GM21515 (cell line): ENCODE results near the gene PIBF1.
"Not testable (repeated sequence)": the region's sequence is repeated elsewhere in the genome, so short reads cannot be mapped to it uniquely, and the experiment has no call there.

ENCODE experiments used
- ATAC-seq: cut with Tn5 transposase; IDR thresholded peaks from one replicate; pipeline ENCODE4 v1.9.1; 2021; ENCODE audit not compliant: unreplicated experiment

PIBF1 gene

GRCh38 chr13:73000027-73000674 is 218.2 kb downstream of the PIBF1 start:
- ATAC-seq, result peak; percentile 69

GRCh38 chr13:73001971-73002370 is 220.0 kb downstream of the PIBF1 start:
- ATAC-seq, result no peak

- ATAC-seq, result no peak
Measured at GRCh38 chr13:73011751-73012150, 229.8 kb downstream of the PIBF1 start.

- no peak for ATAC-seq
Measured at GRCh38 chr13:73015805-73016204, 233.9 kb downstream of the PIBF1 start.

- ATAC-seq, result no peak
Measured at GRCh38 chr13:73018336-73018735, 236.4 kb downstream of the PIBF1 start.

- ATAC-seq, result no peak
Measured at GRCh38 chr13:73025217-73026012, 243.5 kb downstream of the PIBF1 start.

GRCh38 chr13:73034901-73035300 is 253.0 kb downstream of the PIBF1 start:
- no peak for ATAC-seq

- ATAC-seq, result no peak
Measured at GRCh38 chr13:73035660-73036059, 253.7 kb downstream of the PIBF1 start.

GRCh38 chr13:73036566-73036965 is 254.6 kb downstream of the PIBF1 start:
- ATAC-seq, result no peak

GRCh38 chr13:73038064-73038463 is 256.1 kb downstream of the PIBF1 start:
- ATAC-seq, result no peak

GRCh38 chr13:73039201-73040108 is 257.5 kb downstream of the PIBF1 start:
- no peak for ATAC-seq

- ATAC-seq, result no peak
Measured at GRCh38 chr13:73040484-73040883, 258.6 kb downstream of the PIBF1 start.

GRCh38 chr13:73040968-73041596 is 259.1 kb downstream of the PIBF1 start:
- no peak for ATAC-seq

- no peak for ATAC-seq
Measured at GRCh38 chr13:73045031-73045430, 263.1 kb downstream of the PIBF1 start.

GRCh38 chr13:73048615-73049014 is 266.7 kb downstream of the PIBF1 start:
- ATAC-seq, result not testable (repeated sequence)

GRCh38 chr13:73054712-73055111 is 272.8 kb downstream of the PIBF1 start:
- no peak for ATAC-seq

- no peak for ATAC-seq
Measured at GRCh38 chr13:73055813-73056564, 274.1 kb downstream of the PIBF1 start.

- ATAC-seq, result no peak
Measured at GRCh38 chr13:73056565-73056962, 274.6 kb downstream of the PIBF1 start.

GRCh38 chr13:73057284-73058063 is 275.5 kb downstream of the PIBF1 start:
- ATAC-seq, result no peak

GRCh38 chr13:73058064-73058313 is 276.1 kb downstream of the PIBF1 start:
- no peak for ATAC-seq
